GM12892 (cell line): Measurements from ENCODE around the gene DCPS.

Experiments
- POLR2A ChIP-seq: IDR thresholded peaks from 2 replicates; pipeline ENCODE4 v1.6.1; 2011; ENCODE audit warnings: low read depth, low read length, control low read depth
- POLR2AphosphoS5 ChIP-seq: IDR thresholded peaks from 2 replicates; pipeline ENCODE4 v1.6.1; 2011; ENCODE audit warnings: low read depth, low read length, control low read depth
- TAF1 ChIP-seq: IDR thresholded peaks from 2 replicates; pipeline ENCODE4 v1.6.1; 2011; ENCODE audit warnings: low read depth, mild to moderate bottlenecking, control low read depth, low read length, borderline replicate concordance

- no peak for TF ChIP-seq POLR2A
- no peak for TF ChIP-seq POLR2AphosphoS5
- TF ChIP-seq TAF1 = no peak
These were observed 32.3 kb downstream of the DCPS start for GRCh38 chr11:126336138-126336541.
